ENCODE results near the gene DHRSX.
"Not testable (repeated sequence)": the region's sequence is repeated elsewhere in the genome, so short reads cannot be mapped to it uniquely, and the experiment has no call there.

Gene DHRSX

GRCh38 chrX:2495595-2495994, 5.2 kb downstream of the DHRSX start:
- no peak for DNase-seq

- no peak for DNase-seq
Observed at GRCh38 chrX:2492531-2493218, 8.1 kb downstream of the DHRSX start.

GRCh38 chrX:2490634-2491033, 10.1 kb downstream of the DHRSX start:
- DNase-seq, result no peak

- DNase-seq, result no peak
Observed at GRCh38 chrX:2489446-2490445, 11.0 kb downstream of the DHRSX start.

- DNase-seq, result no peak
Observed at GRCh38 chrX:2488621-2489285, 12.0 kb downstream of the DHRSX start.

DNA sequence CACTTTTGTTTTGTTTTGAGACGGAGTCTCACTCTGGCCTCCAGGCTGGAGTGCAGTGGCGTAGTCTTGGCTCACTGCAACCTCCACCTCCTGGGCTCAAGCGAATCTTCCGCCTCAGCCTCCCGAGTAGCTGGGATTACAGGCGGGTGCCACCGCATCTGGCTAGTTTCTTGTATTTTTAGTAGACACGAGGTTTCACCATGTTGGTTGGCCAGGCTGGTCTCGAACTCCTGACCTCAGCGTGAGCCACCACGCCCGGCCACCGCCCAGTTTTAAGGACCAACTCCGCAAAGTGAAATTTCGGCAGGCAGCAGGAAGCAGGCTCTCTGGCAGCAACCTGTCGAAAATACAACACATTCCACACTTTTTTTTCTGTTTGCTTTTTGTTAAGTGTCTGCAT, 13.4 kb downstream of the DHRSX start:
- no peak for DNase-seq

- no peak for DNase-seq
Observed at GRCh38 chrX:2486476-2487133, 14.2 kb downstream of the DHRSX start.

DNA sequence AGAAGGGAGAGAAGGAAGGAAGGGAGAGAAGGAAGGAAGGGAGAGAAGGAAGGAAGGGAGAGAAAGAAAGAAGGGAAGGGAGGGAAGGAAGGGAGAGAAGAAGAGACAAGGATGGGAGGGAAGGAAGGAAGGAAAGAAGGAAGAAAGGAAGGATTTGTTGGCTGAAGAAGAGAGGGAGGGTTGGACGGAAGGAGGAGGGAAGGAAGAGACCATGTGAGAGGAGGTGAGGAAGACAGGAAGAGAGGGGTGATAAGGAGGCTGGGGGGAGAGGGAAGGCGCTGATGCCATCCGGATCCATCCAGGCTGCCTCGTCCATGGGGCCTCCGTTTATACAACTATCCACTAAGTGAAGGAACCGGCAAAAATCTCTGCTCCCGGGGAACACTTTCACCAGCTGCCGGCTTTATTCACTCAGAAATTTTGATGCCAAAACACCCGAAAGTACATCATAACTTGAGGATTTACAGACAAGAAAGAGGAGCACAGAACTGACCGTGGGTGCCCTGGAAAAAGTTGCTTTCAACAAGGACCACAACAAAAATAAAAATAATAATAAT, 14.9 kb downstream of the DHRSX start:
- no peak for DNase-seq

DNA sequence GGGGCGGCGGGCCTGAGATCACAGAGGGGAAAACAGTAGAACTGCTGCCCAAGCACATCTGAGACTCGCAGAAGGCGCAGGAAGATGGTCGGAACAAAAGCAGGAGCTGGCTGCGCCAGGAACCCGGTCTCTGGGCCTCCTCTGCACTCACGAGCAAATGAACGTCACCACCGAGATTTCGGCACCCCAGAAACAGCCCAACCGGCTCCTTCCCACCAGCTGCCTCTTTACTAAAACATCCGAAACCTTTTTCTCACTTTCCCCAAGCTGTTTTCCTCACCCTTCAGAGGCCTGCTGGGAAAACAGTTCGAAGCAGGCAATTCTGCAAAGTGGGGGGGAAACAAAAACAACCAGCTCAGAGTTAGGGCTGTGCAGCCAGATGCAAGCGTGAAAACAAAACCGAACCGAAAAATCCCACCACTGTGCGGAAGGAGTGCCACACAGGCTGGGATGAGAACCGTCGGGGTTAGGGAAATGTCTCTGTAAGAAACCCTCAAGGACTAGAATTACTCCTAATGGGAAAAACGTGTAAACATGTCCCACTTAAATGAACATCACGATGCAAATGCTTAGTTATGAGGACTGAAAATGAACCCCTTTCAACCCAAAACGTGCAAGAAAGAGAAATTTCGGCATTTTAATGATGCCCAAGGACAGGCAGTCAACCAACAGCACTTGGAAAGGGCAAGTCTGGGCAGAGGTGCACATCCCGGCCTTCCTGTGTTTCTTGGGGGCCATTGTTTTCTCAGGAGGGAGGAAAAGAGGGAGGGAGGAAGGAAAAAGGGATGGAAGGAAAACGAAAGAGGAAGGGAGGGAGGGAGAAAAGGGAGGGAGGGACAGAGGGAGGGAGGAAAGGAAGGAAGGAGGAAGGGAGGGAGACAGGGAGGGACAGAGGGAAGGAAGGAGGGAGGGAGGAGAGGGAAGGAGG, 15.8 kb downstream of the DHRSX start:
- DNase-seq, result no peak

GRCh38 chrX:2484256-2484655, 16.5 kb downstream of the DHRSX start:
- DNase-seq, result no peak

DNA sequence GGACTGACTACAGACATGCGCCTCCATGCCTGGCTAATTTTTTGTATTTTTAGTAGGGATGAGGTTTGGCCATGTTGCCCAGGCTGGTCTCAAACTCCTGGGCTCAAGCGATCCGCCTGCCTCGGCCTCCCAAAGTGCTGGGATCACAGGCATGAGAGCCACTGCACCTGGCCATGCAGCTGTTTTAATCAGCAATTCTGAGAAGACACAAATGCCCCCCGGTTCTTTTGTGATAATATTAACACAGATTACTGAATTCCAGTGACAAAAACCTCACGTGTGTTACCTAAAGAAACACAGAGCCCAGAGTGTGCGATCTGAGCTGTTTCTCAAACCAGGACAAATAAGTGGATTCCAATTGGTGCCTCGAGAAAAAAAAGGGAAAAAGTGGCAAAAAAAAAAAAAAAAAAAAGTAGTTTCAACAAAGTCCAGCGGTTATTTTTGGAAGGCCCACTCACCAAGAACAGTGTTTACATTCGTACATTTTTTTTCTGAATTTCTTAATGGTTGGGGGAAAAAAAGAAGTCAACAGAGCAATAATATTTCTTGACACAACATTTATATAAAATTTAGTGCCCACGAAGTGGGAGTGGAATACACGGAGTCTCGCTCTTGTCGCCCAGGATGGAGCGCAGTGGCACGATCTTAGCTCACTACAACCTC, 17.2 kb downstream of the DHRSX start:
- no peak for DNase-seq

- DNase-seq, result not testable (repeated sequence)
Observed at GRCh38 chrX:2481597-2481996, 19.2 kb downstream of the DHRSX start.

GRCh38 chrX:2479982-2480381, 20.8 kb downstream of the DHRSX start:
- not testable (repeated sequence) for DNase-seq

GRCh38 chrX:2479420-2479780, 21.4 kb downstream of the DHRSX start:
- DNase-seq, result no peak

- DNase-seq, result no peak
Observed at GRCh38 chrX:2478546-2479419, 22.0 kb downstream of the DHRSX start.

DNA sequence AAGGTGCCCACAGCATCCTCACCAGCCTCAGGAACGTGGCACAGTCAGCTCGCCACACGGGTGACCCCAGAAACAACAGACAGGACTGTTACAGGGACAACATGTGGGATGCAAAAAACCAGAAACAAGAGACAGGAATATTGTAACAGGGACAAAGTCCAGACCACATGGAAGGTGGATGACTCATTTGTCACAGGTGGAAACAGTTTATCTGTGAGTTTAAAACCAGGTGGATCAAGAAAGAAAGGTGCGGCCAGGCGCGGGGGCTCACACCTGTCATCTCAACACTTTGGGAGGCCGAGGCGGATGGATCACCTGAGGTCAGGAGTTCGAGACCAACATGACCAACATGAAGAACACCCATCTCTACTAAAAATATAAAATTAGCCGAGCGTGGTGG, 23.5 kb downstream of the DHRSX start:
- not testable (repeated sequence) for DNase-seq

GRCh38 chrX:2474963-2475726, 25.6 kb downstream of the DHRSX start:
- DNase-seq, result no peak

GRCh38 chrX:2474280-2474962, 26.4 kb downstream of the DHRSX start:
- no peak for DNase-seq
